Transverse colon (tissue), 4 donors: ENCODE results near the gene VAC14.

Experiments
- POLR2A ChIP-seq: fragments of 450-650 bp; IDR thresholded peaks from one replicate; pipeline ENCODE4 v1.6.1; 2016; ENCODE audit warnings: antibody characterized with exemption, mild to moderate bottlenecking, moderate library complexity
- POLR2AphosphoS5 ChIP-seq, 3 donors: sonication (generic); formaldehyde crosslinking; IDR thresholded peaks; one replicate each; pipeline ENCODE4 v1.6.1; 2016; ENCODE audit warnings: antibody characterized with exemption in 3 of 3
- TF ChIP-seq, protein P1 (sequence below), 5 experiments: fragments of 200-600 bp in 3 of 5; fragments of 450-650 bp in 2 of 5; sonication (generic) in 3 of 5; IDR thresholded peaks; 1 replicate in 2 of 5; 2 replicates in 3 of 5; pipeline ENCODE4 v1.5.1; 2016 to 2017; ENCODE audit warnings: antibody characterized with exemption in 5 of 5, inconsistent platforms in 3 of 5, mild to moderate bottlenecking in 2 of 5, moderate library complexity in 1 of 5

GRCh38 chr16:70642633-70643032 lies 158.3 kb downstream of the VAC14 start:
- TF ChIP-seq, protein P1, sequence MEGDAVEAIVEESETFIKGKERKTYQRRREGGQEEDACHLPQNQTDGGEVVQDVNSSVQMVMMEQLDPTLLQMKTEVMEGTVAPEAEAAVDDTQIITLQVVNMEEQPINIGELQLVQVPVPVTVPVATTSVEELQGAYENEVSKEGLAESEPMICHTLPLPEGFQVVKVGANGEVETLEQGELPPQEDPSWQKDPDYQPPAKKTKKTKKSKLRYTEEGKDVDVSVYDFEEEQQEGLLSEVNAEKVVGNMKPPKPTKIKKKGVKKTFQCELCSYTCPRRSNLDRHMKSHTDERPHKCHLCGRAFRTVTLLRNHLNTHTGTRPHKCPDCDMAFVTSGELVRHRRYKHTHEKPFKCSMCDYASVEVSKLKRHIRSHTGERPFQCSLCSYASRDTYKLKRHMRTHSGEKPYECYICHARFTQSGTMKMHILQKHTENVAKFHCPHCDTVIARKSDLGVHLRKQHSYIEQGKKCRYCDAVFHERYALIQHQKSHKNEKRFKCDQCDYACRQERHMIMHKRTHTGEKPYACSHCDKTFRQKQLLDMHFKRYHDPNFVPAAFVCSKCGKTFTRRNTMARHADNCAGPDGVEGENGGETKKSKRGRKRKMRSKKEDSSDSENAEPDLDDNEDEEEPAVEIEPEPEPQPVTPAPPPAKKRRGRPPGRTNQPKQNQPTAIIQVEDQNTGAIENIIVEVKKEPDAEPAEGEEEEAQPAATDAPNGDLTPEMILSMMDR (IDR thresholded peaks at IDR 0.05), result no peak
- TF ChIP-seq POLR2A, result no peak
- TF ChIP-seq POLR2AphosphoS5 (IDR thresholded peaks at IDR 0.05), result no peak
